ENCODE results near the gene LONP2.

- TF ChIP-seq CTCF (IDR thresholded peaks at IDR 0.05; ENCODE audit: insufficient read depth, low read length, poor library complexity, severe bottlenecking) (no peak), EZH2phosphoT487 (conservative IDR thresholded peaks at IDR 0.05; ENCODE audit: low read length) (no peak)
These were observed 39.9 kb upstream of the LONP2 start for GRCh38 chr16:48203974-48204824.

Measured in SU-DHL-6 (cell line).